Superior temporal gyrus (tissue), 1 donor: ENCODE data around the gene CEACAM20.
"Not testable (repeated sequence)": the region's sequence is repeated elsewhere in the genome, so short reads cannot be mapped to it uniquely, and the experiment has no call there.

ENCODE experiments used
- DNase-seq: peaks from one replicate; pipeline ENCODE4 v3.0.0-alpha.2; 2016; ENCODE audit errors: extremely low spot score

CEACAM20 gene

DNA sequence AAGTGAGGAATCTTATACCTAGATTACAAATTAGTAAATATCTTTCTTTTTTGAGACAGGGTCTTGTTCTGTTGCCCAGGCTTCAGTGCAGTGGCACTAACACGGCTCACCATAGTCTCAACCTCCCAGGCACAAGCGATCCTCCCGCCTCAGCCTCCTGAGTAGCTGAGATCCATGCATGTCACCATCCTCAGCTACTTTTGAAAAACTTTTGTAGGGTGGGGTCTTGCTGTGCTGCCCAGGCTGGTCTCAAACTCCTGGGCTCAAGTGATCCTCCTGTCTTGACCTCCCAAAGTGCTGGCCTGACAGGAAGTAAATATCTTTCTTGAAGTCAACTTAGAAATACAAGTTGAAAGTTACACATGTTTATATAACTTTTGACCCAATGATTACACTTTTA is 20.0 kb upstream of the CEACAM20 start:
- DNase-seq: no peak

DNA sequence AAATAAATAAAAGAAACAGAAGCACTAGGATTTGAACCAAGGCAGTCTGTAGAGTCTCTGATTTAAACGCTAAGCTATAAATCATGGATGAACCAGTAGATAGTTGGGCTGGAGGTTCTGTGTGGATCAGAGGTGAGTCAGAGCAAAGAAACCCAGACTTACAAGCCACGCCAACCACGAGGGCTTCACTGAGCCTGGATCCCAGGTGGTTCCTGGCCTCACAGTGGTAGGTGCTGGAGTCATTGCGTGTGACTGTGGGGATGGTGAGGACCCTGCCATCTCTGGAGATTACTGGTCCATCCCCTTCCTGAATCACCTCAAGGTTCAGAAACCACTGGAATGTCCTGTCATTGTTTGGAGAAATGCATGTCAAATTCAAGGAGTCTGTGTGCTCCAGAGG is 19.3 kb upstream of the CEACAM20 start:
- DNase-seq: no peak

DNA sequence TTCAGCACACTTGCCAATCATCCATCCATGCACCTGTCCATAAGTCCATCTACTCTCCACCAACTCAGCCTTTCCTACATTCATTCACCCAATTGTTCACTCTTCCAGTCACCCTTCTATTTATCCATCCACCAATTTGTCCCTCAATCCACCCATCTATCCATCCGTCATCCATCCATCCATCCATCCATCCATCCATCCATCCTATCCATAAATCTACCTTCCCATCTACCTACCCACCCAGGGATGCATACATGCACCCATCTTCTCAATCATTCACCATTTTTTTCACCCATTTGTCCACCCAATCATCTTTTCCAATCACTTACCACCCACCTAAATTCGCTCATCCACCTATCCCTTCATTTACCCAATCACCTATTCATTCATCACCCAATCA is 14.6 kb upstream of the CEACAM20 start:
- no peak for DNase-seq

DNA sequence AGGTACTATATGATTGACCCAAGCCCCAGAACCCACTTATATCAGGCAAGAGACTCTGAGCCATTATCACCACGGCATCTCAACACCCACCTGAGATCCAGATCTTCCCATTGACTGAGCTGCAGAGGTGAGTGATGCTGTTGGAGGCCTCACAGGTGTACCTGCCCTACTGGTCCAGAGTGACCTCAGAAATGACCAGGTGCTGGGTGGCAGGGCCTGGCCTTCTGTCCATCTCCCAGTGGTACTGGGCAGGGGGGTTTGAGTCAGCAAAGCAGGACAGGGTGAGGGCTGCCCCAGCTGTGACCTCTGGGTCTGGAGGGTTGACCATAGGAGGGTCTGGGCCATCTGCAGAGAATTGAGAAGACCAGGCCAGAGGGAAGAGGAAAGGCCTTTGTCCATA is 13.2 kb upstream of the CEACAM20 start:
- DNase-seq: no peak

DNA sequence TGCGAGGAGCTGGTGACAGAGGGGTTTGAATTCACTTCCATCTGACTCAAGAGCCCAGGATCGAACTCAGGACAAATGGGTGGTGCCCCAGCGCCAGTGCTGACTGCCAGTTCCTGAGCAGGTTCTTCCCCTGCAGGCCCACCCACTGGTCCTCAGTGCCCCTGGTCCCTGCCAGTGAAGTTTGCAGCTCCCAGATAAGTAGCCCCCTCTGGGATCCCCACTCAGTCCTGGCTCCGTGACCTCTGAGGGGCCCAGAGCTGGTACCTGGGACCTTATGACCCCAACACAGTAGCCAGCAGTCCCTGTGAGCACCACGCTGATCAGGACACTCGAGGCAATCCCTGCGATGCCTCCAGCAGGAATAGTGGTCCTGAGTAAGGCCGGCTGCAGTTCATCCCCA is 11.3 kb upstream of the CEACAM20 start:
- no peak for DNase-seq

DNA sequence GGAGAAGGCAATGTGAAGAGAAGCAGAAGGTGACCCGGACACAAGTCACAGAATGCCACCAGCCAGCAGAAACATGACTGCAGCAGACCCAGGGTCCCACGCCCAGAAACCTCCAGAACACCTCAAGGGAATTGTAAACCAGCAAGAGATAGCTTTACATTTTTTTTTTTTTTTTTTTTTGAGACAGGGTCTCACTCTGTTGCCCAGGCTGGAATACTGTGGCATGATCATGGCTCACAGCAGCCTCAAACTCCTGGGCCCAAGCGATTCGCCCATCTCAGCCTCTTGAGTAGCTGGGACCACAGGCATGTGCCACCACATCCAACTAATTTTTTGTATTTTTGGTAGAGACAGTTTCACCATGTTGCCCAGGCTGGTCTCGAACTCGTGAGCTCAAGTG is 10.5 kb upstream of the CEACAM20 start:
- DNase-seq: no peak

DNA sequence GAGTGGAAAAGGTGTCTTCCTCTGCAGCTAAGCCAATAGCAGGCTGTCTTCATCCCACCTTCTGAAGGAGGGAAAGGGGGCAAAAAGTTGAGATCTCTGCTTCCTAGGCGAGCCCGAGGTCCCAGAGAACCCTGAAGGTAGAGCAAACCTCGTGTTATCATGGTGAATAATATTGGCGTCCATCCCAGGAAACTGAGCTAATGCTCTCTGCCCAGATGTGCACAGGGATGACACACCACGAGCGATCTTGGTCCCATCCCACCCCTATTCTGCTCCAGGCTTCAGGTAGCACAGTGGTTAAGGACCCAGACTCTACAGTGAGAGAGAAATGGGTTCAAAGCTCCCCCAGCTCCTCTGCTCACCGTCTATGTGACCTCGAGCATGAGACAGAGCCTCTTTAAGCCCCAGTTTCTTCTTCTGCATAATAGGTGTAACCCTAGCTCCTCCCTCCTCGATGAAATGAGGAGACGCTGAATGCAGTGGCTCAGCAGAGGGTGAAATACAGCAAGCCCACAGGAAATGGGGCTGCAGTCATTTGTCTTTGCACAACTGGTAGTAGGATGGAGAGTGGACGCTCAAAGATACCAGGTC is 9.9 kb upstream of the CEACAM20 start:
- DNase-seq: no peak

DNA sequence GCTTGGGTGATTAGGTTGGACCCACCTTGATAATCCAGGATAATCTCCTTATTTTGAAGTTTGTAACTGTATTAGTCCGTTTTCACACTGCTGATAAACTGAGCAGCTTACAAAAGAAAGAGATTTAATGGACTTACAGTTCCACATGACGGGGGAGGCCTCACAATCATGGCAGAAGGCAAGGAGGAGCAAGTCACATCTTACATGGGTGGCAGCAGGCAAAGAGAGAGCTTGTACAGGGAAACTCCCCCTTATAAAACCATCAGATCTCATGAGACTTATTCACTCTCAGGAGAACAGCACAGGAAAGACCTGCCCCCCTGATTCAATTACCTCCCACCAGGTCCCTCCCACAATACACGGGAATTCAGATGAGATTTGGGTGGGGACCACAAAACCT is 5.9 kb upstream of the CEACAM20 start:
- DNase-seq: not testable (repeated sequence)

DNA sequence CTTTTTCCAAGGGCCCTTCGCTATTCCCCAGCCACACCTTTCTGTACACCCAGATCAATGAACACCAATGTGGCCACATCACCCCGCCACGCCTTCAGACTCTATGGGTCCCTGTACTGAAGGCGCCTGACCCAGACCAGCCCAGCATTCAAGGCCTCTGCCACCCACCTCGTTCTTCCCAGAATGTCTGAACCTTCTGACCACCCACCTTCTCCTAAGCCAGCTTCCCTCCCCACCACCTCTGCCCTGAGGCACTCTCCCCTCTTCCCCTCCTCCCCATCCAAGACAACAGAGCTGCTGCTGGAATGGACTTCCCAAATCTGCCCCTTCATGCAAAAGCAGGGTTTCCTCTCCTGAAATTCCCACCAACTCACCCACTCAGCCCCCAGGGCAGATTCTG is 3.3 kb upstream of the CEACAM20 start:
- no peak for DNase-seq

DNA sequence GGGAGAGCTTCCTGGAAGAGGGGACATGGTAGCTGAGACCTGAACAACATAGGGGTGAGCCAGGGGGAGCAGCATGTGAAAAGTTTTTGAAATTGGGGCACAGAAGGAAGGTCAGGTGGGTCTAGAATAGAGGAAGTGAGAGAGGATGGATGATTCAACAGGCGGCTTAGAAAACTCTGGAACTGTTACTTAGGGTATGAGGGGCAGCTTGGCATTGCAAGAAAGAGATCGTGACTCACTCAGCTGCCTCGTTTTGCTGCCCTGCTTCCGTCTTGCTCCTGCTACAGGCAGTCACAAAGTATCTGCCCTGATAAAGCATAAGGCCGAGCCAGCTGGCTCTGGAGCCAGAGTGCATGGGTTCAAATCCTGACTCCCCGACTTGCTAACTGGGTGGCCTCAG is 1.3 kb upstream of the CEACAM20 start:
- DNase-seq: no peak

DNA sequence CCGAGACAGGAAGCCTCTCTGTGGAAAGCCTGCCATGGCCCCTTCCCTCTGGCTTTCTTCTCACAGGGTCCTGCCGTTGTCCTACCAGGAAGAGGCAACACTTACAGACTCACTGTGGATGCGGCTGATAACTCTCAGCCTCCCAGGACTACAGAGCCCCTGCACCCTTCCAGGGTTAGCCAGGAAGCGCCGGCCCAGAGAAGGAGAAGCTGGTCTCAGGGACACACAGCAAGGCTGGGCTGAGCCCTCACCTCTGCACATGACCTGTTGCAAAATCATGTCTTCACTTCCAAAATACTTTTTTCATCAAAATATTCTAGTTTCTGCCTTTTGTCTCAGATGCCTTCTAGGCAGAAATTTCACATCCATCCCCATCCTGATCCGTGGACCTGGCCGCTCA is 1.9 kb downstream of the CEACAM20 start:
- DNase-seq: no peak

DNA sequence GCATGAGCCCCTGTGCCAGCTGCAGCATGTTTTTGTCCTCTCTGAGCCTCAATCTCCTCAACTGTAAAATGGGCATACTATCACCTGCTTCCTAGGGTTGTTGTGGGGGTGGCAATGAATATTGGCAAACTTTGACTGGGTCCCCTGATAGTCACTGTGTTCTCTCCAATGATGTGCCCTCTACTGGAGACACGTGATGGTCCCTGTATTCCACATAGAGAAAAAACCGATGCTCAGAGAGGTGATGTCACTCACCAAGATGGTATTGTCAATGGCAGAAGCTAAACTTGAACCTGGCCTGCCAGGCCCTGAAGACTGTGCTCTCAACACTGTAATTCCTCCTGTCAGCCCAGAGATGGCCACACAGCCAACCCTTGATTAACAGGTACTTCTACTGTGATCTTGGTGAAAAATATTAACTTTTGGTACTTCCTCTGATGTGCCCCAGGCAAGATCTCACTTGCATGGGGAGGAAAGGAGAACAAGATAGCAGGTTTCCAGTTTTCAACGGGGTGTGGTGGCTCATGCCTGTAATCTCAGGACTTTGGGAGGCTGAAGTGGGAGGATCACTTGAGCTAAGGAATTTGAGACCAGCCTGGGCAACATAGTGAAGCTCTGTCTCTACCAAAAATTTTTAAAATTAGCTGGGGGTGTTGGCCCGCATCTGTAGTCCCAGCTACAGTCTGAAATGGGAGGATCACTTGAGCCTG is 3.6 kb downstream of the CEACAM20 start:
- no peak for DNase-seq

DNA sequence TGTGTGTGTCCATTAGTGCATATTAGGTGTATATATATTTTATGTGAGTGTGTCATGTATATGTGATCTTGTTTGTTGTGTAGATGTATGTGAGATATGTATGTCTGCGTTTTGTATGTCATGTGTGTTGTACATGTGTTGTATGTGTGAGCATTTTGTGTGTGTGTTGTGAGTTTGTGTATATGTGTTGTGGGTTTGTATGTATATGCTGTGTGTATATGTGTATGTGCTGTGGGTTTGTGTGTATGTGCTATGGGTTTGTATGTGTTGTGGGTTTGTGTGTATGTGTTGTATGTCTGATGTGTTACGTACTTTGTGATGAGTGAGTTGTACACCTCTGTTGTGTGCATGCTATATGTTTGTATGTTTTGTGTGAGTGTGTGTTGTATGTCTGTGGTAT is 8.1 kb downstream of the CEACAM20 start:
- DNase-seq: no peak

DNA sequence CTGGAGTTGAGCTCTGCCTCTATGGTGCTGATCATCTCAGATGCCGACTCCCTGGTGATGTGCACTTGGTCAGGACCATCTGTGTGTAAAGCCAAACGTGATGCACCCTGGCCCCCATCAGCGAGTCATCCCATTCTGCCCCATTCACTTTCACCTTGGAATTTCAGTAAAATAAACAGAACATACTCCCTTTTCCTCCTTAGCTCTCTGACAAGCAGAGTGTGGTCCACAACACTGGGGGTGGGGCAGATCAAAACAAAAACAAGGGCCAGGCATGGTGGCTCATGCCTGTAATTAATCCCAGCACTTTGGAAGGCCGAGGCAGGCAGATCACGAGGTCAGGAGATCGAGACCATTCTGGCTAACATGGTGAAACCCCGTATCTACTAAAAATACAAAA is 12.3 kb downstream of the CEACAM20 start:
- no peak for DNase-seq

DNA sequence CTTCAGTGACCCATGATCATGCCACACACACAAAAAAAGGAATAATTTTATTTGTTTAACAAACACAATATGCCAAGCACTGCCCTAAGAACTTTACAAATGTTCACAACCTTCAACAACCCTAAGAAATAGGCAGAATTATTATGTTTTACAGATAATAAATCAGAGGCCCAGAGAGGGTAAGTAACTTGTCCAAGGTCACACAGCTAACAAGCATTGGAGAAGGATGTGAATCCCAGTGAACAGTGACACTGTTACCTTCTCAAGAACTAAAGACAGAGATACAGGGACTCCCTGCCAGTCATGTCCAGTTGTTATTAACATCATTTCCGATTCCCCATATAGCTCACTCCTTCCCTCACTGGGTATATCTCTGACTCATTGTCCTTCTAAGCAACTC is 13.6 kb downstream of the CEACAM20 start:
- no peak for DNase-seq

DNA sequence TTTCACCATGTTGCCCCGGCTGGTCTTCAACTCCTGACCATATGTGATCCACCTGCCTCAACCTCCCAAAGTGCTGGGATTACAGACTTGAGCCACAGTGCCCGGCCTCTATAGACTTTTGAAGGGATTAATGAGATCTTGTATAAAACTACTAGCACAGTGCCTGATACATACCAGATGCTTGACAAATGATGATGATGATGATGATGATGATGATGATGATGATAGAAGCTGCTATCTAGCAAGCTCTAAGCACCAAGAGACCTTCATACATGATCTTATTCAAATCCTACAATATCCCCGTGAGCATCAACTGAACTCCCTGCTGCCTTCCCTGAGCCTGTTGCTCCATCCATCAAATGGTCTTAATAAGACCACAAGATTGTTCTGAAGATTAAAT is 14.4 kb downstream of the CEACAM20 start:
- no peak for DNase-seq

DNA sequence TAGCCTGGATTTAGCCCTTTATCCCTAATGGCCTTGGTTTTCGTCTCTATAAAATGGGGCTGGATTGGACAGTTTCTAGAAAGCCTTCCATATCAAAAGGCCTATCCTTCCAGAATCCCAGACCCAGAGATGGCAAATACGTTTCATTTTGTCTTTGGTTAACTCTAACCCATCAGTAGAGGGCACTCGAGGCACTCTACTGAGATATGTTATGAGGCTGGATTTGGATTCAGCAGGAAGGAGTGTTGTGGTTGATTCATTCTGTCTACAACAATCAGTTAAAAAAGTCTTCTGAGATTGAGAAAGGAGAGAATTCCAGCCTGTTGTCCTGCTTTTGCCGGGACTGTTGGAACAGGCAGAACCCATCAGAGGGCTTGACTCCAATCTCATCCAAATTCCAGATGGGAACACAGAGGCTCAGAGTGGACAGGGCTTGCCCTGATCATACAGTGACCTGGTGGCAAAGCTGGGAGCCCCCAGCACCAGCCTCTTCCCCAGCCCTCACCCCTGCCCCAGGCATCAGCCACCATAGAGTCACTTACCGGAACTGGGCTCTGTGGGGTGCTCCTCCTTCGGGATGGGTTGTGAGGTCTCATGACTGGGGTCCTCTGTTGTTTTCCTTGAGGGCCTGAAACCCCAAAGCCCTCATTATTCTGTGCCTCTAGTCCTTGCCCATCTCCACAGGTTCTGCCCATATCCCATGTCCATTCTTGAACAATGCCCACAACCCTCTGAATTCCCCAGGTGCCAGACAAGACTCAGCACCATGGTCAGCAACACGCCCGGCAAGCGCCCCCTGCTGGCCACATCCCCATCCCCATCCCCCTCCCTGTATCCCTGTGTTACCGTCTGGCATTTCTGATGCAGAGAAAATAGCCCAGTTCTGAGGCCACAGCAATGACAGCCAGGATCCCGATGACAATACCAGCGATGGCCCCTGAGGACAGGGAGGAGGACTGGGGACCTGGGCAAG is 16.9 kb downstream of the CEACAM20 start:
- no peak for DNase-seq

DNA sequence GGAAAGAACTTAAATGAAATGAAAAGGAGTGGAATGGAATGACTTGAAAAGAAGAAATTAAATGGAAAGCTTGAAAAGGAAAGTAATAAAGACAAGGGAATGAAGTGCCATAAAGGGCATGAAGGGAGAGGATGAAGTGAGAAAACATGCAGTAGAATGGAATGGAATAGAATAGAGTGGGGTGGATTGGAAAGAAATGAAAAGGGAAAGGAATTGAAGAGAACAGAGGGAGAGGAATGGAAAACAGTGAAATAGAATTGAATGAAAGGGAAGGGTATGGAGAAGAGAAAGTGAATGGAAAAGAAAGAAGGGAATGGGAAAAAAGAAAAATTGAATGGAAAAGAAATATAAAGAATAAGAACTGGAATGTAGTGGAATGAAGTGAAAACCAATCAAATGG is 20.0 kb downstream of the CEACAM20 start:
- no peak for DNase-seq

DNA sequence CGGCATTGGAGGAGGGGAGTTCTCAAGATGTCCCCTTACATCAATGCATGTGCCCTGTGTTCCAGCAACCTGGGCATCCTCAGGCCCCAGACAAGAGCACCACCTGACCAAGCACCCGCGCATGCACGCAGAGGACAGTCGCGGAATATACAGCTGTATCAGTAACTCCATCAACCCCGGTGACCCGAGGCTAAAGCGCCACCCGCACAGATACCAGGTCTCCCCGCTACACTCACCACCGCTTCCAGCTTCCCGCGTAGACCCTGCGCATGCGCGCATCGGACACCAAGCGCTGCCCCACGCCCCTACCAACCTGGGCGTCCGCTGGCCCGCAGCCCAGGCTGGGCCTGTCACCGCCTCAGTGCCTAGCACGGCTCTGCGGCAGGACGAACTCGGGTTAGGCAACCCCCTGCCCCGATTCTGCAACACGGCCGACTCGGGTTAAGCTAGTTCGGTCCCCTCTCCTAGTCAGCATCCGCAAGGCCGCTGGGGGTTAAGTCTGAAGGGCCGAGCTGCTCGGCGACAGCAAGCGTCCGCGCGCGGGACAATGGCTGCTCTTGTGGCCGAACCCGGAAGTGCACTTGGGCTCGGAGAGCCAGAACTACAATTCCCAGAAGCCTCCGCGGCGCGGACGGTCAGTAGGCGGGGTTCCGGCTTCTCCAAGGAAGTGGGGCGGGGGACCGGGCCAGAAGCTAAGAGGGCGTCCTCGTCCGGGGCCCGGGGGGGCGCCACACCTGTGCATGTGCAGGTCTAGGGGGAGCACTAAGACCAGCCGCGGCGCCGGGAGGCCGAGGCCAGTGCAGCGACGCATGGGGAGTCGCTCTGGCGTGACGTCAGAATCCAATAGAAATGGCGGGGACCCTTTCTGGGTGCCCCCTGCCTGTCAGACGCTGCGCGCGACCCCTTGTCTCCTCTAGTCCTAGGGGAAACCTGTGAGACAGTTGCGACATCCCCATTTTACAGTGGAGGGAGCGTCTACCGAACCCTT is 29.2 kb downstream of the CEACAM20 start, which contains the start of gene ZNF180:
Gene ZNF180 (minus strand): TSS at position 561 of the 988 bp plus-strand sequence. CDS start 3,188 bp downstream, outside the sequence.
- DNase-seq: peak; percentile 98

DNA sequence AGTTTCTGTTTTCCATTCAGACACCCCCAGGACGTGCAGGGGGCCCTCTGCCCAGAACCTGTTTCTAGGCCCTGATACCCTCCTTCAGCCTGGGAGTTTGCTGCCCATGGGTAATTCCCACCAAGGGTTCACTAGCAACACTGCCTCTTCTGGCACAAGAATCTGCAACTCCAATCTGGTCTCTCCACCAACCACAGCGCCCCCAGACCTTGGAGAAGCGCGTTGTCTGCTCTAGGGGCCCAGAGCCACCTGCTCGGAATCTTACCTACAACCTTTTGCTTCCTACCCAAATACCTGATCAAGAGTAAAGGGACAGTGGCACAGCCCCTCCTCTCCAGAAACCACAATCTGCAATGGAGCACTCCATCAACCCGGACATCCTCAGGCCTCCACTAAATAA is 29.9 kb downstream of the CEACAM20 start:
- DNase-seq: no peak

DNA sequence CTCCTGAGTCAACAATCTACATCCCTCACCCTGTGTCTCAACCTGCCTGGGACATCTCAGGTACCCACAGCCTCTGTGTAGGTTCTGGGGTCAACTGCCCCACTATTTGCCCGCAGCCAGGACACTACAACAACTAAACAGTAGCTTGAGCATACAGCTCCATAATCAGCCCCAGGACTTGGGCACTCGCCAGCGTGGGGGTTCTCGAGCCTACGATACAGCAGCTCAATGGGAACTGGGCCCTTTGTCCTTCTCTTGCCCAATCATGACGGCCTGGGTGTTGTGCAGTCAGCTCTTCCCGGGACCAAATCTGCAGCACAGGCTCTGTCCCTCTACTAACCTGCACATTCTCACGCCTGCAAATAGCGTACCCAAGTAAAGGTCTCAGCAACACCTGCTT is 30.5 kb downstream of the CEACAM20 start:
- DNase-seq: no peak
